Dedifferentiated amniotic fluid mesenchymal stem cell (primary cell): Measurements from ENCODE around the gene GFER.
"Not testable (repeated sequence)": the region's sequence is repeated elsewhere in the genome, so short reads cannot be mapped to it uniquely, and the experiment has no call there.

Experiments used
- DNase-seq: peaks from one replicate; pipeline ENCODE4 v3.0.0-alpha.2; 2016; ENCODE audit errors: extremely low spot score

GFER gene

DNA sequence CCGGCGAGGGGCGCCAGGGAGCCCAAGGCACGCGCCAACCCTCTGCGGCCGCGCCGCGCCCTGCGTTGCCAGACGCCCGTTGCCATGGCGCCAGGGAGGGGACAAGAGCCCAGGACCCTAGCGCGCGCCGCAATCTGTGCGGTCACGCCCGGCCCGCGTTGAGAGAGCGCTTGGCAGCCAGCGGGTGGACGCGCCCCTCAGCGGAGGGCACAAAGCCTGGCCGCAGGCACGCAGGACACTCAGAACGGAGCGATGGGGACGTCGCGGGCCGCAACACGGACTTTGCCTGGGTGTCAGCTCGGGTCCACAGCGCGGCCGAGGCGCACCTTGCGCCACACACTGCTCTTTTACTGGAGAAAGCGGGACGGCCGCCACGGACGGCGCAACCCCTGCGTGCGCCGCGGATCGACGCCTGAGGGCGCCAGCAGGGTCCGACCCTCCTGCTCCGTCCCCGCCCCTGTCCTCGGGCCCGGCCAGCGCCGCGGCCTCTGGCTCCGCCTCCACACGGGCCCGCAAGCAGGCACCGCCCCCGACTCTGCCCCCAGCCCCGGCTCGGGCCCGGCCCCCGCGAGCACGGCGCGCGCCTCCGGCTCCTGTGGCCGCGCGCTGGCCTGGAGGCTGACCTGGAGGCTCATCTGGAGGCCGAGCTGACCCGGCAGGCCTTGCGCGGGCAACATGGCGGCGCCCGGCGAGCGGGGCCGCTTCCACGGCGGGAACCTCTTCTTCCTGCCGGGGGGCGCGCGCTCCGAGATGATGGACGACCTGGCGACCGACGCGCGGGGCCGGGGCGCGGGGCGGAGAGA, at the start of gene GFER:
Gene GFER (plus strand): TSS at position 650 of the 803 bp plus-strand sequence. CDS start 26 bp downstream, at position 676.
- DNase-seq, result peak; percentile 78

- DNase-seq, result no peak
These were observed 47.0 kb upstream of the GFER start for GRCh38 chr16:1936945-1937479.

DNA sequence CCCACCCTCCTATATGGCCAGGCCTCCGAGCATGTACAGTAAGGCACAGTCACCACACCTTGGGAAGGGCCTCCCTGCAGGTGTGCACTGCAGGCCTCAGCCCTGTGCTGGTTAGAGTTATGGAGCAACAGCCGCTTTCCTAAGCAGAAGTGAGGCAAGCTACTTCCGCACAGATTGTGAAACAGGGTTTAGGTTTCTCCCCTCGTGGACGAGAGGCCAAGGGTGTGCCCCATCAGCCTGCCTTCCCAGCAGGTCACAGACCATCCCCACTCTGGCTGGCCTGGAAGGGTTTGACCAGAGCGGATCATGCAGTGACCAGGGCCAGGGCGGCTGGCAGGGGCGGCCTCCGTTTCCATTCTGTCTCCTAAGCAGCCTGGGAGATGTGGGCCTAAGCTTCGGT, 45.7 kb upstream of the GFER start:
- DNase-seq, result no peak

- no peak for DNase-seq
These were observed 45.1 kb upstream of the GFER start for GRCh38 chr16:1938910-1939309.

GRCh38 chr16:1939833-1940232, 44.2 kb upstream of the GFER start:
- not testable (repeated sequence) for DNase-seq

GRCh38 chr16:1940273-1941161, 43.5 kb upstream of the GFER start:
- DNase-seq, result no peak

- no peak for DNase-seq
These were observed 42.6 kb upstream of the GFER start for GRCh38 chr16:1941162-1942046.

DNA sequence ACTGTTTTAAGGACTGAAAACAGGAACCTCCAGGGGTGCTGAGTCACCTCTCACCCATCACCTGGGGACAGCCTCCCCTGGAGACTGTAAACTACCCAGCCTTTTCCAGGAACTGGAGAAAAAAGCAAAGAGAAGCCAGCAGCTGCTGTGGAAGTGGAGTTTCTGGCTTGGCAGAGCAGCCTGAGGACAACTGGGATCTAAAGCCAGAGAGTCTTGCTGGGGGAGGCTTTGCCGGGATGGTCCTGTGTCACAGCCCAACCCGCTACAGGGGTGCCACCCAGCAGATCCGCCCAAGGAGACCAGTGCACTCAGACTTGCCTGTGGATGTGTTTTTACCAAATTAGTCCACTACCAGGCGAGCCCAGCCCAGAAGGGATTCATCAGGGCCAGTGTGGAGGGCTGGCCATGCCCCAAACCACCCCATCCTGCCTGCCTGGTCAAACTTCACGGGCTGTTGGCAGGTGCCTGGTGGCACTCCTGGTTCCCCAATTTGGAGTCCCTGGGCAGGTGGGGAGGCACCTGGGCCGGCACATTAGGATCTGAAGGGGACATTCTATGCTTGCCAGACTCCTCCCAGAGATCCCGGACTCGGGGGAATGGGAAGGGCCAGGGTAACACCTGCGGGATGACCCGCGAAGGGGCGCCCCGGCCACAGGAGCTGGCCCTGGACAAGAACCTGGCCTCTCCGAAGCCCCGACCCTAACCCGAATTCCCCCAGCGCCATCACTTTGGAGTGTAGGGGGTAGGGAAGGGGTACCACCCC, 41.8 kb upstream of the GFER start:
- no peak for DNase-seq

DNA sequence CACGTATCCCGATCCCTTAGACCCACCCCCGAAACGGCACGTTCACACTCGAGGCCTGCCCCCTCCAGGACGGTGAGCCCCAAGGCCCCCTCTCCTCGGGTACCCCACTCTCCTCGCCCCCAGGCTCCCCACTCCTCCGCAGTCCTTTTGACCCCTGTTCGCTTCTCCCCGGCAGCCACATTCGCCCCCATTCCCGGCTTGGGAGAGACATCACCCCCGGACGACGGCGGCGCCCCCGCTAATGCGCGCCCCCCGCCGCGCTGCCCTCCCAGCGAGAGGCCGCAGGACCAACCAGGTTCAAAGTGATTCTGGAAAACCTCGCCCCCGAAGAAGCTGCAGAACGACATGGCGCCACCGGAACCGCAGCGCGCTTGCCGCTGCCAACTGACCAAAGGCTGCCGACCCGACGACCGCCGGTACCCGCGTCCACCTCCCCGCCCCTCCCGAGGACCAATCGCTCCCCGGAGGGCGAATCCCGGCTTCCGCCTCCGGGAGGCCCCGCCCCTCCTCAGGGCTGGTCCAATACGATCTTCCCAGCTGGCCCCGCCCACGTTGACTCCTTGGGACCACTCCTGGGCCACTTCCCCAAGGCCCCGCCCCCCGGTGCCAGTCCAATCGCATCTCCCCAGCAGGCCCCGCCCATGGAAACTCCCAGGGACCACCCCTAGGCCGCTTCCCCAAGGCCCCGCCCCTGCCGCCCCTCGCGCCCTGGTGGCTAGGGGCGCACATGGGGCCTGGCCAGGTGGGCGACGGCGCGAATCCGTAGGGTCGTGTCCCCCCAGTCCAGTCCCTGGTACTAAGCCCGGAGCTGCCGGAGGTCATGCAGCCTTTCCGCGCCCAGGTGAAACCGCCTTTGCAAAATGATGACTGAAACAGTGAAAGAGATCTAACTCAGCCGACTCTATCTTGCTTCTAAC, 40.9 kb upstream of the GFER start, which contains the start of gene MSRB1:
Gene MSRB1 (minus strand): TSS at position 390 of the 917 bp plus-strand sequence. CDS start 43 bp downstream, at position 347.
- peak; percentile 98 for DNase-seq

DNA sequence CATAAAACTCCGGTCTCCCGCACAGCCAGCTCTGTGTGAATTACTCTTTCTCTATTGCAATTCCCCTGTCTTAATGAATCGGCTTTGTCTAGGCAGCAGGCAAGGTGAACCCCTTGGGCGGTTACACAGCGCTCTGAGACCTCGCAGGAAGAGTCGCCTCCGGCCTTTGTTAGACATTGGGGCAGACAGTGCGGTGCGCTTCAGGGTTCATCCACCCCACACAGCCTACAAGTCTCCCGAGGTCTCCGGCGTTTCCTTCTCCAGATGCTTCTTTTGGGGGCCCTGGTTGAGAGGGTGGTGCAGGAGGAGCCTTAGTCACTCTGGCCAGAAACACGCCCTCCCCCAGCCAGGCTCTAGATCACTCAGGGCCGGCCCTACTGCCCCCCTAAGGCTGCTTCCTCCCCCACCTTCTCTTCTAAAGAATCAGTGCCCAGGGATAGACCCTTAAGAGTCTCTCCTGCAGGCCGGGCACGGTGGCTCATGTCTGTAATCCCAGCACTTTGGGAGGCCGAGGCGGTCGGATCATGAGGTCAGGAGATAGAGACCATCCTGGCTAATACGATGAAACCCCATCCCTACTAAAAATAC, 39.3 kb upstream of the GFER start:
- DNase-seq, result no peak

DNA sequence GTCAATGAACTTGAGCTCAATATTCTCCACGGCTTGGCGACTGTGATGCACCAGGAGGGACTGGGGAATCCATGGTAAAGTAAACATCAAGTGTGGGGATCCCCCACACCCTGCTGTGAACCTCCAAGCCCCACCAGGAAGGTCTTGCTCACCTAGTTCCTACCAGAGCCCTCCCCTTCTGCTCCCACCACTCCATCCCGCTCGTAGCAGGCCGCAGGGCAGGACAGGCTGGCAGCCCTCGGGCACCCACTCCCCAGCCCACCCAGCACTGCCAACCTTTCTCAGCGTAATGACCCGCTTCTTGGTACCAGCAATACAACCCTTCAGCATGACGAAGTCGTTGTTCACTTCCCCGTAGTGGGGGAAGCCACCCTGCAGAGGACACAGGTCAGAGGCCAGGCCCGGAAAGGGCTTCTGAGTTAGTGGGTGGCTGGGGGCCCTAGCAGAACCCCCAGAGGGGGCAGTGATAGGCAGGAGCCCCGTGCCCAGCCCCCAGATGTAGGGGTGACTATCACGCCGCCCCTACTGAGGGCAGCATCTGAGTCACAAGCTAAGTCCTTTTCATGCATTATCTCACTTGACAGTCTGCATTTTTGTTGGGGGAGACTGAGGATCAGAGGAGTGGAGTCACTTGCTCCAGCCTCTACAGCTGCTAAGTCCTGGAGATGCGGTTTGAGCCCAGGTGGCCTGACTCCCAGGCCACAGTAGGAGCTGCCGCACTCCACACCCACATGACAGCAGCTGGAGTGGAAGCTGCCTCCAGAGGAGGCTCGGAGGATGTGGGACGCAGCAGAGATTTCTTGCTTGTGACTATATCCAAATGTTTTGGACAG, 38.2 kb upstream of the GFER start:
- no peak for DNase-seq

DNA sequence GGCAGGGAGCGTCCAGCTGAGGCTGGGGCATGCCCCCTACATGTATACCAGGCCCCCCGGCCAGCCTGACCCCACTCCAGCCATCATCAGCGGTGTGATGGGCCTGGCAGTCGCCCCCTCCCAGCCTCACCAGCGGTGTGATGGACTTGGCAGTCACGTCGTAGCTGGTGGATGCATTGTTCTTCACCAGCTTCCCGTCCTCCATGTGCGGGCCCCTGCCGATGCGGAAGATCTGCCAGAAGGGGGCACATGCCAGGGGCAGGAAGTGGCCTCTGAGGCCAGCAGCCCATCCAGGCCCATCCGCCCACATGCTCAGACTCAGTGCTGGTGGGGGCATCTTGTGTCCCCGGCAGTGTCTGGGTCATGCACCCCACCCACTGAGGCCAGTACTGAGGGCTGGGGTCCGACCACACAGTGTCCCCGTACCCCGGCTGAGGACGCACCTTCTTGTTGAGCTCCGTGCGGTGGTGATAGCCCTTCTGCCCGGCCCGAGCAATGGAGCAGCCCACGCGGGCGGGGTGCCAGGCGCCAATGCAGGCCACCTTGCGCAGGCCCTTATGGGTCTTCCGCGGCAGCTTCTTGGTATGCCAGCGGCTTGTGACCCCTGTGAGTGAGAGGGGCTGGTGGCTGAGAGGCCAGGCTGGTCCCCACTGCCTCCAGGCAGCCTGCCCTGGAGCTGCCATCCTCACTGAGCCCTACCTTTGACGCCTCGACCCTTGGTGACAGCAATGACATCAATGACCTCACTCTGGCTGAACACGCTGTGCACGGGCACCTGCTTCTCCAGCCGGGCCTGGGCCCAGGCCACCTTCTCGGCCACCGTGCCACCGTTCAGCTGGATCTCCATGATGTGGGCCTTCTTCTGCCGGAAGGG, 37.3 kb upstream of the GFER start:
- DNase-seq, result no peak

GRCh38 chr16:1947369-1947670, 36.7 kb upstream of the GFER start:
- DNase-seq, result no peak

DNA sequence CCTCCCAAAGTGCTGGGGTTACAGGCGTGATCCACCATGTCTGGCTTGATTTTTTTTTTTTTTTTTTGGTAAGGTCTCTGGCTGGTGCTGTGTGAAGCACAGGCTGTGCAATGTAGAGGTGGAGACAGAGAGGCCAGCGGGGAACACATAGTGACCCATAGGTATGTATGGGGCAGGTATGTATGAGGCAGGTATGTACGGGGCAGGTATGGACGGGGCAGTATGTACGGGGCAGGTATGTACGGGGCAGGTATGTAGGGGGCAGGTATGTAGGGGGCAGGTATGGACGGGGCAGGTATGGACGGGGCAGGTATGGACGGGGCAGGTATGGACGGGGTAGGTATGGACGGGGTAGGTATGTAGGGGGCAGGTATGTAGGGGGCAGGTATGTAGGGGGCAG, 34.5 kb upstream of the GFER start:
- no peak for DNase-seq

DNA sequence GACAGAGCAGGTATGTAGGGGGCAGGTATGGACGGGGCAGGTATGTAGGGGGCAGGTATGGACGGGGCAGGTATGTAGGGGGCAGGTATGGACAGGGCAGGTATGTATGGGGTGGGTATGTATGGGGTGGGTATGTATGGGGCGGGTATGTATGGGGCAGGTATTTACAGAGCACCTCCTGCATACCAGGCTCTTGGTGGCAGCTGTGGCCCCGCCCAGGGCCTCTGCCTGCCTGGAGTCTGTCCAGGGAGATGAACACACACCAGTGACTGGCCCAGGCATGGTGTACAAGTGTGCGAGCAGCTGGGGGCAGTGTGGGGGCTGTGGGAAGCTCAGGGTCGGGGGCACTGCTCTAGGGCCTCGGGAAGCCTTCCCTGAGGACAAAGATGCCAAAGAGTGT, 33.9 kb upstream of the GFER start:
- DNase-seq, result no peak

DNA sequence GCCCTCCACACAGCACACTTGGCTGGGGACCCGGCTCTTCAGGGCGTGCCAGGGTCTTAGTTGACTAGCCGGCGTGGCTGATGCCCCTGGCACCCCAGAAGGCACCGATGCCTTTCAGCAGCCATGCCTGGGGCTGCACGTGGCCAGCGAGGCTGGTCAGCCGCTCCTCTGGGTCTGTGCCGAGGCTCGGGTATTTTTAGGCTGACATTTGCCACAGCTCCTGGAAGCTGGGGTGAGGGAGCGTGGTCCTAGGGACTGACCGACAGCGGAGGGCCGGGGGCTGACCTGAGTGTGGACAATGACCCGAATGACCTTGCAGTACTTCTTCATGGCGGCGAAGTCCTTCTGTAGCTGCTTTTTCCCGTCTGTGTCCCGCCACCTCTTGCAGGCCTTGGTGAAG, 33.4 kb upstream of the GFER start:
- DNase-seq, result no peak

GRCh38 chr16:1953734-1954133, 30.3 kb upstream of the GFER start:
- DNase-seq, result no peak
